HL-60 (cell line): ENCODE data around the gene OR3A2.

ENCODE experiments used
- GABPA ChIP-seq: IDR thresholded peaks from 2 replicates; pipeline ENCODE4 v1.6.1; 2012; ENCODE audit warnings: low read depth
- POLR2AphosphoS5 ChIP-seq: IDR thresholded peaks from 2 replicates; pipeline ENCODE4 v1.6.1; 2012; ENCODE audit warnings: low read depth
- TF ChIP-seq, protein P1 (sequence below): IDR thresholded peaks from one replicate; pipeline ENCODE4 v1.5.1; 2011; ENCODE audit warnings: low read length, control low read depth, inconsistent platforms; ENCODE audit not compliant: insufficient read depth
- TF ChIP-seq, protein P2 (sequence below): IDR thresholded peaks from 2 replicates; pipeline ENCODE4 v1.6.1; 2012; ENCODE audit warnings: low read depth; ENCODE audit not compliant: insufficient replicate concordance

DNA sequence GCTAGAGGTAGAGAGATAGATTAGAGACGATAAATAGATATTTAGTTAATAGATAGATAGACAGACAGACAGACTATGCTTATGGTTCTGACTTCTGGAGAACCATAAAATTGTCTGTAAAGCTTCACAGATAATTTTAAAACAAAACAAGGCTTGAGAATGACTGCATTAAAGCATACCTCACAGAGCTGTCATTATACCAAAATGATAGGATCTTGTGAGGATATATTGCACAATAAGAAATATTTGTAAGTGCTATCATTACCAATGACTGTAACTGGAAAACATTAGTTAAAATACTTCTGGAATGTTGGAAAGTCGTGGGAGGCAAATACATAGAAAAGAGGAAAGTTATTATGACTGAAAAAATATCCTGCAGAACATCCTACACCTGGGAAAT is 15.7 kb upstream of the OR3A2 start:
- TF ChIP-seq, protein P1, sequence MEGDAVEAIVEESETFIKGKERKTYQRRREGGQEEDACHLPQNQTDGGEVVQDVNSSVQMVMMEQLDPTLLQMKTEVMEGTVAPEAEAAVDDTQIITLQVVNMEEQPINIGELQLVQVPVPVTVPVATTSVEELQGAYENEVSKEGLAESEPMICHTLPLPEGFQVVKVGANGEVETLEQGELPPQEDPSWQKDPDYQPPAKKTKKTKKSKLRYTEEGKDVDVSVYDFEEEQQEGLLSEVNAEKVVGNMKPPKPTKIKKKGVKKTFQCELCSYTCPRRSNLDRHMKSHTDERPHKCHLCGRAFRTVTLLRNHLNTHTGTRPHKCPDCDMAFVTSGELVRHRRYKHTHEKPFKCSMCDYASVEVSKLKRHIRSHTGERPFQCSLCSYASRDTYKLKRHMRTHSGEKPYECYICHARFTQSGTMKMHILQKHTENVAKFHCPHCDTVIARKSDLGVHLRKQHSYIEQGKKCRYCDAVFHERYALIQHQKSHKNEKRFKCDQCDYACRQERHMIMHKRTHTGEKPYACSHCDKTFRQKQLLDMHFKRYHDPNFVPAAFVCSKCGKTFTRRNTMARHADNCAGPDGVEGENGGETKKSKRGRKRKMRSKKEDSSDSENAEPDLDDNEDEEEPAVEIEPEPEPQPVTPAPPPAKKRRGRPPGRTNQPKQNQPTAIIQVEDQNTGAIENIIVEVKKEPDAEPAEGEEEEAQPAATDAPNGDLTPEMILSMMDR = no peak
- TF ChIP-seq, protein P2, sequence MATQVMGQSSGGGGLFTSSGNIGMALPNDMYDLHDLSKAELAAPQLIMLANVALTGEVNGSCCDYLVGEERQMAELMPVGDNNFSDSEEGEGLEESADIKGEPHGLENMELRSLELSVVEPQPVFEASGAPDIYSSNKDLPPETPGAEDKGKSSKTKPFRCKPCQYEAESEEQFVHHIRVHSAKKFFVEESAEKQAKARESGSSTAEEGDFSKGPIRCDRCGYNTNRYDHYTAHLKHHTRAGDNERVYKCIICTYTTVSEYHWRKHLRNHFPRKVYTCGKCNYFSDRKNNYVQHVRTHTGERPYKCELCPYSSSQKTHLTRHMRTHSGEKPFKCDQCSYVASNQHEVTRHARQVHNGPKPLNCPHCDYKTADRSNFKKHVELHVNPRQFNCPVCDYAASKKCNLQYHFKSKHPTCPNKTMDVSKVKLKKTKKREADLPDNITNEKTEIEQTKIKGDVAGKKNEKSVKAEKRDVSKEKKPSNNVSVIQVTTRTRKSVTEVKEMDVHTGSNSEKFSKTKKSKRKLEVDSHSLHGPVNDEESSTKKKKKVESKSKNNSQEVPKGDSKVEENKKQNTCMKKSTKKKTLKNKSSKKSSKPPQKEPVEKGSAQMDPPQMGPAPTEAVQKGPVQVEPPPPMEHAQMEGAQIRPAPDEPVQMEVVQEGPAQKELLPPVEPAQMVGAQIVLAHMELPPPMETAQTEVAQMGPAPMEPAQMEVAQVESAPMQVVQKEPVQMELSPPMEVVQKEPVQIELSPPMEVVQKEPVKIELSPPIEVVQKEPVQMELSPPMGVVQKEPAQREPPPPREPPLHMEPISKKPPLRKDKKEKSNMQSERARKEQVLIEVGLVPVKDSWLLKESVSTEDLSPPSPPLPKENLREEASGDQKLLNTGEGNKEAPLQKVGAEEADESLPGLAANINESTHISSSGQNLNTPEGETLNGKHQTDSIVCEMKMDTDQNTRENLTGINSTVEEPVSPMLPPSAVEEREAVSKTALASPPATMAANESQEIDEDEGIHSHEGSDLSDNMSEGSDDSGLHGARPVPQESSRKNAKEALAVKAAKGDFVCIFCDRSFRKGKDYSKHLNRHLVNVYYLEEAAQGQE = no peak
- TF ChIP-seq POLR2AphosphoS5 (no peak), GABPA (no peak)
